ENCODE measurements around the gene VTN.

DNA sequence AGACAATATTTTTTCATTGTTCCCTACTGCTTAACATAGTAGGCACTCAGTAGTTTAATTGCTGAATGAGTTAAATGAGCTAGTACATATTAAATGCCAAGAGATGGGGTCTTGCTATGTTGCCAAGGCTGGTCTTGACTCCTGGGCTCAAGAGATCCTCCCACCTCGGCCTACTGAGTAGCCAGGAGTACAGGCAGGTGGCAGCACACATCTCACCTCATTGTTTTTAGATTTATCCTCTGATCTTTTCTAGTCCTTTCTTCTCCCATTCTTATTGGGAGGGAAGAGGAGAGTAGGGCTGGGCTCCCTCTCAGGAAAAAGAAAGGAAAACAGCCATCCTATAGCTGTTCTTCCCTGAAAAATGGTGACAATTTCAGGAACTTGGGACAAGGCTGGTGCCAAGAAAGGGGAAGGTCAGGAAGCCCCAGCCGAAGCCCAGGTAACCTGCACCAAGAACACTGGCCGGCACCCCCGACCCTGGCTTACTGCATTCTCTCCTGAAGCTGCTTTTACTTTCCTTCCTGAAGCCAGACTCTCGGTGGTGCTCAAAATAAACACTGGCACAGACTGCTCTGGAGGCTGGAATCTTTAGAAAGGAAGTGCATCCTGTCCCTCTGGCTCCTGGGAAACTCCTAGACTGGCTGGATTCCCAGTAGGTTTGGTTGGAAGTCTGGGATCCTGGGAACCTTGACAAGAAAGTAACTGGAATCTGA, 31.9 kb downstream of the VTN start:
- TF ChIP-seq CTCF (IDR thresholded peaks at IDR 0.05) = peak in 2 of 12 donors; percentile 7 to 19
- peak in 1 of 2 donors; percentile 31 for TF ChIP-seq POLR2A (IDR thresholded peaks at IDR 0.05)
